Nephron progenitor cell (in vitro differentiated cells): ENCODE data around the gene GTPBP4.

ENCODE experiments used
- DNase-seq: peaks from one replicate; pipeline ENCODE4 v3.0.0; 2021
- H3K27ac Mint-ChIP-seq: 2 replicates; pipeline ENCODE4 v1.8.0; 2021; ENCODE audit warnings: mild to moderate bottlenecking, moderate library complexity, mixed read lengths
- H3K27me3 Mint-ChIP-seq: 2 replicates; pipeline ENCODE4 v1.8.0; 2021; ENCODE audit warnings: mild to moderate bottlenecking, low read depth, mixed read lengths; ENCODE audit not compliant: poor library complexity
- H3K36me3 Mint-ChIP-seq: 2 replicates; pipeline ENCODE4 v1.8.0; 2021; ENCODE audit warnings: low read depth, mixed read lengths
- H3K4me1 Mint-ChIP-seq: 2 replicates; pipeline ENCODE4 v1.8.0; 2021; ENCODE audit warnings: mixed read lengths
- H3K4me3 Mint-ChIP-seq: 2 replicates; pipeline ENCODE4 v1.8.0; 2021; ENCODE audit warnings: mild to moderate bottlenecking, moderate library complexity, mixed read lengths
- H3K9me3 Mint-ChIP-seq: 2 replicates; pipeline ENCODE4 v1.8.0; 2021; ENCODE audit warnings: mild to moderate bottlenecking, moderate library complexity, mixed read lengths
- TF ChIP-seq, protein P1 (sequence below): fragments of 200-600 bp; sonication (generic); IDR thresholded peaks from 2 replicates; pipeline ENCODE4 v1.5.0; 2021; ENCODE audit warnings: antibody characterized with exemption

GTPBP4 gene

DNA sequence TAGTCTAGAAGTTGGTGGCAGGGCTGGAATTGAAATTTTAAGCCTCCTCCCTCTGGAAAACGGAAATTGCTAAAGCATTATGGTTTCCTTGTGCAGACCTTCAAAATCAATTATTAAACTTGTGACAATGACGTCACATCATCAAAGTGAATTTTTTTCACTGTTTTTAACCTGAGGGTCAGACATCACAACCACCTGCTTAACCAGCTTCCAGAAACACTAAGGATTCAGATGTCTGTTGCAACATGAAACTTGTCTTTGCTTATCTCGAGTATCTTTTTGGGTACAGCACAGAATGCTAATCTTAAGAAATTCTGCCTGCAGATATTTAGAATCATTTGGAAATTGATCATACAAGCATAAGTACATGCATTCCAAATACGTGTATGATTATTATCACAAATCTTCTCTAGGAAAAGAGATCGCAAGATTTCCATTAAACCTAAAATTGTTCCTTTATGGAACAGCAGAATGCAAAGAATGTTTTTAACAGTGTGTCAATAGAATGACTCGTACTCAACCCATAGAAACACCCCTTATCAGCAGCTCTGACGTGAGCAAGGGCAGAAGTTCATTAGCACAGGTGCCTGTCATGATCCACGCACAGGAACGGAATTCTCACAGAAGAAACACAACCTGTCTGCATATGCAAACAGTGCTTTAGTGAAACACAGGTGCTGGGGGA, 4.1 kb upstream of the GTPBP4 start:
- no peak for DNase-seq
- H3K4me3 Mint-ChIP-seq, result no peak overlapping the region
- H3K27ac Mint-ChIP-seq, result no peak overlapping the region
- H3K27me3 Mint-ChIP-seq, result peaks cover 6% of the 10 kb centered on the region
- peaks cover 13% of the 10 kb centered on the region for H3K4me1 Mint-ChIP-seq
- TF ChIP-seq, protein P1, sequence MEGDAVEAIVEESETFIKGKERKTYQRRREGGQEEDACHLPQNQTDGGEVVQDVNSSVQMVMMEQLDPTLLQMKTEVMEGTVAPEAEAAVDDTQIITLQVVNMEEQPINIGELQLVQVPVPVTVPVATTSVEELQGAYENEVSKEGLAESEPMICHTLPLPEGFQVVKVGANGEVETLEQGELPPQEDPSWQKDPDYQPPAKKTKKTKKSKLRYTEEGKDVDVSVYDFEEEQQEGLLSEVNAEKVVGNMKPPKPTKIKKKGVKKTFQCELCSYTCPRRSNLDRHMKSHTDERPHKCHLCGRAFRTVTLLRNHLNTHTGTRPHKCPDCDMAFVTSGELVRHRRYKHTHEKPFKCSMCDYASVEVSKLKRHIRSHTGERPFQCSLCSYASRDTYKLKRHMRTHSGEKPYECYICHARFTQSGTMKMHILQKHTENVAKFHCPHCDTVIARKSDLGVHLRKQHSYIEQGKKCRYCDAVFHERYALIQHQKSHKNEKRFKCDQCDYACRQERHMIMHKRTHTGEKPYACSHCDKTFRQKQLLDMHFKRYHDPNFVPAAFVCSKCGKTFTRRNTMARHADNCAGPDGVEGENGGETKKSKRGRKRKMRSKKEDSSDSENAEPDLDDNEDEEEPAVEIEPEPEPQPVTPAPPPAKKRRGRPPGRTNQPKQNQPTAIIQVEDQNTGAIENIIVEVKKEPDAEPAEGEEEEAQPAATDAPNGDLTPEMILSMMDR, result no peak
- peaks cover 32% of the 10 kb centered on the region for H3K9me3 Mint-ChIP-seq
- peaks cover 17% of the 10 kb centered on the region for H3K36me3 Mint-ChIP-seq

DNA sequence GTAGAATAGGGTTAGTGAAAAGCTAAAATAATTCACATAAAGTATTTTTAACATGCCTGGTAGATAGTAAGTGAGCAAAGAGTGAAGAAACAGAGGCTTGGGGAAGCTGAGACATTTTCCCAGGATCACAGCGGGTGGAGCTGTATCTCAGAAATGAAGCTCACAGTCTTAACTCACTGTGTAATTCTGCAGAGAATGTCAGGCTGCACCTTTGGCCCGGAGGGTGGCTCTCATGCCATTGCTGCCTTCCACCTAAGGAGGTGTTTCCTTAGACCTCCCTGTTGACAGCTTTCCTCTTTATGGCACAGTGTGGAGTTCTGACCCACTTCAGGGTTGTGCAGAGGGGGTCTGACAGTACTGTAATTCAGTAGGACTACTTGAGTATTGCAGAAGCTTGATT, 2.9 kb upstream of the GTPBP4 start:
- no peak for DNase-seq
- Mint-ChIP-seq H3K4me1 (peaks cover 25% of the 10 kb centered on the region), H3K27ac (no peak overlapping the region), H3K4me3 (no peak overlapping the region), H3K36me3 (peaks cover 16% of the 10 kb centered on the region), H3K9me3 (peaks cover 20% of the 10 kb centered on the region), H3K27me3 (peaks cover 6% of the 10 kb centered on the region)
- TF ChIP-seq, protein P1, result no peak

DNA sequence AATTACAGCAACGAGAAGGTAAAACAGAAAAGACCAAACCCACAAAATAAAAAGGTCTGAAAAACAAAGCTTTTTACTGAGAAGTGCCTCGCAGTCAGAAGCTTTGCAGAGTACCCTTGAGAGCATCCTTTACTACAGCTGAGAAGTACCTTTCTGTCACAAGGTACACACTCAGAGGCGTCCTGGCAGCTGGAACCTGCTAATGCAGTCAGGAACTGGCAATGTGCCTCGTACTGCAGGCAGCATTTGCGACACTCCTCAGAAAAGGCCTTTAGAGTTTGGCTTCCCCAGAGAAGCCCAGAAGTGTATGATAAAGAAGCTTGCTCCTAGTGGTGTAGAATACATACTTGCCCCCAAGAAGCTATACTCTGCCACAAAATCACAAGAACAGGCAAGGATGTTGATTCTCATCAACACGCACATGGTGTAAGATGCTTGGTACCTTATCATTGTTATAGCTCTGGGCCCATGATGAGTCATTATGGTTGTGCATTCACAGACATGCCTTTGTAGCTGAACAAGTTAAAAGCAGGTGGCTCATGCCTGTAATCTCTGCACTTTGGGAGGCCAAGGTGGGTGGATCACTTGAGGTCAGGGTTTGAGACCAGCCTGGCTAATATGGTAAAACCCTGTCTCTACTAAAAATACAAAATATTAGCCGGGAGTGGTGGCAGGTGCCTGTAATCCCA, 2.0 kb upstream of the GTPBP4 start:
- TF ChIP-seq, protein P1, result no peak
- H3K36me3 Mint-ChIP-seq, result peaks cover 17% of the 10 kb centered on the region
- H3K27me3 Mint-ChIP-seq, result peaks cover 6% of the 10 kb centered on the region
- no peak for DNase-seq
- H3K27ac Mint-ChIP-seq, result no peak overlapping the region
- peaks cover 10% of the 10 kb centered on the region for H3K9me3 Mint-ChIP-seq
- peak overlapping the region; percentile 93 for H3K4me3 Mint-ChIP-seq
- peaks cover 25% of the 10 kb centered on the region for H3K4me1 Mint-ChIP-seq

DNA sequence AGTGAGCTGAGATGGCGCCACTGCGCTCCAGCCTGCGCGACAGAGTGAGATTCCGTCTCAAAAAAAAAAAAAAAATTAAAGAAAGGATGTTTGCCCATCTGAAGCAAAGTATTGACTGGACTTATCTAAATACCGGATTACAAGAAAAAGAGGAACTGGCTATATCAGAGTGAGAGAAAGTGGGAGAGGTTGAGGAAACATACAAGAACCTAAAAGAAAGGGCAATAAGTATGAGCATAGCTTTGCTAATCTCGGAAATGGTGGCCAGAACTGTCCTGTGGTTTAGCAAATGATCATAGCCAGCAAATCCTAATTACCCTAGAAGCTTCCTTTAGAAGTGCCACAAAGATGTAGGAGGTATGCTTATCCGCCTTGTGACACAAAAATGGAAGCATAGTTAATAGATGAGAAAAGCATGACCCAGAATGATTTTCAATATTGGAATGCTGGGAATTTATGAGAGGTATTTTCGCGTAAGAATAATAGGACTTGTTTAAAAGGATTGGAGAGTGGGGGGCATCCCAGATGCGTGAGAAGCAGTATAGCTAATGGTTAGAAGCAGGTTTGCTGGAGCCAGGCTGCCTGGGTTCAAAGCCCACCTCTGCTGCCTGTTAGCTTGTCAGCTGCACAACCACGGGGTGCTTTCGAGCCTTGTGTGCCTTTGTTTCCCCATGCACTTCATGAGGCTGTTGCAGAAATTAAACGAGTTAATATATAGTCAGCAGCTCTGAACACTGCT, 1.2 kb upstream of the GTPBP4 start:
- H3K27ac Mint-ChIP-seq, result no peak overlapping the region
- H3K27me3 Mint-ChIP-seq, result peaks cover 3% of the 10 kb centered on the region
- DNase-seq, result no peak
- peaks cover 25% of the 10 kb centered on the region for H3K4me1 Mint-ChIP-seq
- peaks cover 19% of the 10 kb centered on the region for H3K36me3 Mint-ChIP-seq
- TF ChIP-seq, protein P1, result no peak
- peaks cover 4% of the 10 kb centered on the region for H3K9me3 Mint-ChIP-seq
- H3K4me3 Mint-ChIP-seq, result peak overlapping the region; percentile 93

DNA sequence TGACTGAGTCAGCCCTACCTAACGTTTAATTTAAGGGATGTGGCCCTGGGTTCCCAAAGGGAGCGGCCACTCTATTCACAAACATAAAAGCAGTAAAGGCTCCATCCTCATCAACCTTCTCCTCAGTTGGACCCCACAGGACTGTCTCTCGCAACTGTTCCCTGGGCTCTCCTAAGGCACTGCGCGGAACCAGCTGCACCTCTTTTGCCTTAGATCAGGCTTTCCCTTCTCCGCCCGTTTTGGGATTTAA, 689 bp upstream of the GTPBP4 start:
- peaks cover 3% of the 10 kb centered on the region for H3K27me3 Mint-ChIP-seq
- H3K9me3 Mint-ChIP-seq, result peaks cover 2% of the 10 kb centered on the region
- H3K36me3 Mint-ChIP-seq, result peaks cover 22% of the 10 kb centered on the region
- H3K4me1 Mint-ChIP-seq, result peaks cover 25% of the 10 kb centered on the region
- peak overlapping the region; percentile 93 for H3K4me3 Mint-ChIP-seq
- no peak overlapping the region for H3K27ac Mint-ChIP-seq
- TF ChIP-seq, protein P1, result no peak
- no peak for DNase-seq
